HEK293 (cell line): ENCODE data around the gene BCDIN3D.

Experiments used
- EGR2 ChIP-seq: fragments of 450-650 bp; formaldehyde crosslinking; IDR thresholded peaks from 2 replicates; pipeline ENCODE4 v1.5.1; 2016; ENCODE audit warnings: low read depth, missing biosample characterization, missing genetic modification characterization
- HIC1 ChIP-seq: fragments of 450-650 bp; formaldehyde crosslinking; IDR thresholded peaks from 2 replicates; pipeline ENCODE4 v1.5.1; 2016; ENCODE audit warnings: missing biosample characterization, missing genetic modification characterization
- KLF17 ChIP-seq: fragments of 450-650 bp; formaldehyde crosslinking; IDR thresholded peaks from 2 replicates; pipeline ENCODE4 v1.5.1; 2016; ENCODE audit warnings: missing biosample characterization, missing genetic modification characterization
- OSR2 ChIP-seq: fragments of 450-650 bp; formaldehyde crosslinking; IDR thresholded peaks from 2 replicates; pipeline ENCODE4 v1.5.1; 2016; ENCODE audit warnings: missing biosample characterization, missing genetic modification characterization
- OVOL3 ChIP-seq: fragments of 450-650 bp; formaldehyde crosslinking; IDR thresholded peaks from 2 replicates; pipeline ENCODE4 v1.5.1; 2016; ENCODE audit warnings: missing biosample characterization, missing genetic modification characterization
- ZBTB26 ChIP-seq: fragments of 450-650 bp; formaldehyde crosslinking; optimal IDR thresholded peaks from 2 replicates; pipeline ENCODE3; 2016; ENCODE audit warnings: missing biosample characterization, mild to moderate bottlenecking, missing genetic modification characterization
- ZBTB6 ChIP-seq: fragments of 450-650 bp; formaldehyde crosslinking; IDR thresholded peaks from 2 replicates; pipeline ENCODE4 v1.5.1; 2017; ENCODE audit warnings: missing biosample characterization, missing genetic modification characterization
- ZBTB7A ChIP-seq: fragments of 450-650 bp; formaldehyde crosslinking; IDR thresholded peaks from 2 replicates; pipeline ENCODE4 v1.5.1; 2016; ENCODE audit warnings: low read depth, missing biosample characterization, missing genetic modification characterization
- ZFP41 ChIP-seq: fragments of 450-650 bp; formaldehyde crosslinking; IDR thresholded peaks from 2 replicates; pipeline ENCODE4 v1.5.1; 2016; ENCODE audit warnings: missing biosample characterization, missing genetic modification characterization, borderline replicate concordance
- ZNF10 ChIP-seq: fragments of 450-650 bp; formaldehyde crosslinking; IDR thresholded peaks from 2 replicates; pipeline ENCODE4 v1.5.1; 2017; ENCODE audit warnings: missing biosample characterization, missing genetic modification characterization
- ZNF114 ChIP-seq: fragments of 450-650 bp; formaldehyde crosslinking; IDR thresholded peaks from 2 replicates; pipeline ENCODE4 v1.5.0; 2017; ENCODE audit warnings: missing biosample characterization, missing genetic modification characterization
- ZNF221 ChIP-seq: fragments of 450-650 bp; formaldehyde crosslinking; IDR thresholded peaks from 2 replicates; pipeline ENCODE4 v1.5.1; 2017; ENCODE audit warnings: missing biosample characterization, missing genetic modification characterization, borderline replicate concordance
- ZNF223 ChIP-seq: fragments of 450-650 bp; formaldehyde crosslinking; IDR thresholded peaks from 2 replicates; pipeline ENCODE4 v1.5.1; 2016; ENCODE audit warnings: missing biosample characterization, missing genetic modification characterization
- ZNF302 ChIP-seq: fragments of 450-650 bp; formaldehyde crosslinking; IDR thresholded peaks from 2 replicates; pipeline ENCODE4 v1.5.1; 2016; ENCODE audit warnings: missing biosample characterization, missing genetic modification characterization, low read depth
- ZNF510 ChIP-seq: fragments of 450-650 bp; formaldehyde crosslinking; IDR thresholded peaks from 2 replicates; pipeline ENCODE4 v1.5.1; 2018; ENCODE audit warnings: mild to moderate bottlenecking, missing genetic modification characterization, missing biosample characterization; ENCODE audit not compliant: insufficient replicate concordance
- ZNF530 ChIP-seq: fragments of 450-650 bp; formaldehyde crosslinking; IDR thresholded peaks from 2 replicates; pipeline ENCODE4 v1.5.1; 2016; ENCODE audit warnings: low read depth, missing biosample characterization, missing genetic modification characterization
- ZNF544 ChIP-seq: fragments of 450-650 bp; formaldehyde crosslinking; IDR thresholded peaks from 2 replicates; pipeline ENCODE4 v1.5.0; 2017; ENCODE audit warnings: missing biosample characterization, missing genetic modification characterization
- ZNF585B ChIP-seq: fragments of 450-650 bp; formaldehyde crosslinking; IDR thresholded peaks from 2 replicates; pipeline ENCODE4 v1.5.1; 2016; ENCODE audit warnings: missing biosample characterization, missing genetic modification characterization
- ZNF610 ChIP-seq: fragments of 450-650 bp; formaldehyde crosslinking; IDR thresholded peaks from 2 replicates; pipeline ENCODE4 v1.5.1; 2016; ENCODE audit warnings: missing biosample characterization, missing genetic modification characterization, borderline replicate concordance
- ZNF623 ChIP-seq: fragments of 450-650 bp; formaldehyde crosslinking; IDR thresholded peaks from 2 replicates; pipeline ENCODE4 v1.5.1; 2016; ENCODE audit warnings: missing biosample characterization, missing genetic modification characterization
- ZNF654 ChIP-seq: fragments of 450-650 bp; formaldehyde crosslinking; IDR thresholded peaks from 2 replicates; pipeline ENCODE4 v1.5.1; 2016; ENCODE audit warnings: low read depth, missing biosample characterization, missing genetic modification characterization
- ZNF677 ChIP-seq: fragments of 450-650 bp; IDR thresholded peaks from 2 replicates; pipeline ENCODE4 v1.5.0; 2018; ENCODE audit warnings: missing biosample characterization, mild to moderate bottlenecking, missing genetic modification characterization, moderate library complexity
- ZNF747 ChIP-seq: fragments of 450-650 bp; formaldehyde crosslinking; IDR thresholded peaks from 2 replicates; pipeline ENCODE4 v1.5.1; 2016; ENCODE audit warnings: missing biosample characterization, missing genetic modification characterization
- ZNF76 ChIP-seq: fragments of 450-650 bp; formaldehyde crosslinking; IDR thresholded peaks from 2 replicates; pipeline ENCODE4; 2016; ENCODE audit warnings: low read depth, missing biosample characterization, missing genetic modification characterization, borderline replicate concordance
- ZNF768 ChIP-seq: fragments of 450-650 bp; formaldehyde crosslinking; IDR thresholded peaks from 2 replicates; pipeline ENCODE4 v1.5.1; 2018; ENCODE audit warnings: missing biosample characterization, mild to moderate bottlenecking, missing genetic modification characterization
- ZNF777 ChIP-seq: fragments of 450-650 bp; formaldehyde crosslinking; IDR thresholded peaks from 2 replicates; pipeline ENCODE4 v1.5.1; 2017; ENCODE audit warnings: missing biosample characterization, missing genetic modification characterization, borderline replicate concordance
- TF ChIP-seq, protein P1 (sequence below): fragments of 450-650 bp; formaldehyde crosslinking; IDR thresholded peaks from 2 replicates; pipeline ENCODE4 v1.5.1; 2016; ENCODE audit warnings: missing biosample characterization, missing genetic modification characterization
- TF ChIP-seq, protein P2 (sequence below): fragments of 450-650 bp; formaldehyde crosslinking; IDR thresholded peaks from 2 replicates; pipeline ENCODE4 v1.5.1; 2016; ENCODE audit warnings: missing biosample characterization, missing genetic modification characterization

The BCDIN3D gene

GRCh38 chr12:49828133-49829091, 14.5 kb downstream of the BCDIN3D start, which contains the start of gene NCKAP5L (continued):
- TF ChIP-seq ZNF654 (tag by site-specific recombination) (no peak), ZNF585B (tag by site-specific recombination) (no peak), OVOL3 (tag by site-specific recombination) (no peak), KLF17 (tag by site-specific recombination) (no peak), ZNF747 (tag by site-specific recombination) (no peak), ZNF768 (no peak), OSR2 (tag by site-specific recombination) (no peak), EGR2 (tag by site-specific recombination) (peak; percentile 94), ZNF777 (no peak), ZNF530 (tag by site-specific recombination) (no peak), ZNF677 (tag by site-specific recombination) (no peak), ZBTB7A (tag by site-specific recombination) (peak; percentile 66; the same call in 1 of the 2 replicates), ZBTB26 (tag by site-specific recombination) (peak; percentile 96), ZNF223 (no peak), ZNF76 (tag by site-specific recombination) (no peak), ZNF623 (tag by site-specific recombination) (no peak), ZNF10 (tag by site-specific recombination) (peak; percentile 9; the same call in 1 of the 2 replicates), ZFP41 (no peak), ZNF544 (tag by site-specific recombination) (no peak), ZNF221 (tag by site-specific recombination) (no peak), HIC1 (tag by site-specific recombination) (no peak), ZNF302 (tag by site-specific recombination) (no peak), ZBTB6 (tag by site-specific recombination) (no peak), ZNF610 (tag by site-specific recombination) (peak; percentile 61; the same call in 1 of the 2 replicates), ZNF510 (tag by site-specific recombination) (no peak), ZNF114 (no peak)
- TF ChIP-seq, protein P1, sequence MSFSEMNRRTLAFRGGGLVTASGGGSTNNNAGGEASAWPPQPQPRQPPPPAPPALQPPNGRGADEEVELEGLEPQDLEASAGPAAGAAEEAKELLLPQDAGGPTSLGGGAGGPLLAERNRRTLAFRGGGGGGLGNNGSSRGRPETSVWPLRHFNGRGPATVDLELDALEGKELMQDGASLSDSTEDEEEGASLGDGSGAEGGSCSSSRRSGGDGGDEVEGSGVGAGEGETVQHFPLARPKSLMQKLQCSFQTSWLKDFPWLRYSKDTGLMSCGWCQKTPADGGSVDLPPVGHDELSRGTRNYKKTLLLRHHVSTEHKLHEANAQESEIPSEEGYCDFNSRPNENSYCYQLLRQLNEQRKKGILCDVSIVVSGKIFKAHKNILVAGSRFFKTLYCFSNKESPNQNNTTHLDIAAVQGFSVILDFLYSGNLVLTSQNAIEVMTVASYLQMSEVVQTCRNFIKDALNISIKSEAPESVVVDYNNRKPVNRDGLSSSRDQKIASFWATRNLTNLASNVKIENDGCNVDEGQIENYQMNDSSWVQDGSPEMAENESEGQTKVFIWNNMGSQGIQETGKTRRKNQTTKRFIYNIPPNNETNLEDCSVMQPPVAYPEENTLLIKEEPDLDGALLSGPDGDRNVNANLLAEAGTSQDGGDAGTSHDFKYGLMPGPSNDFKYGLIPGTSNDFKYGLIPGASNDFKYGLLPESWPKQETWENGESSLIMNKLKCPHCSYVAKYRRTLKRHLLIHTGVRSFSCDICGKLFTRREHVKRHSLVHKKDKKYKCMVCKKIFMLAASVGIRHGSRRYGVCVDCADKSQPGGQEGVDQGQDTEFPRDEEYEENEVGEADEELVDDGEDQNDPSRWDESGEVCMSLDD (tag by site-specific recombination), result peak; percentile 90
- TF ChIP-seq, protein P2, sequence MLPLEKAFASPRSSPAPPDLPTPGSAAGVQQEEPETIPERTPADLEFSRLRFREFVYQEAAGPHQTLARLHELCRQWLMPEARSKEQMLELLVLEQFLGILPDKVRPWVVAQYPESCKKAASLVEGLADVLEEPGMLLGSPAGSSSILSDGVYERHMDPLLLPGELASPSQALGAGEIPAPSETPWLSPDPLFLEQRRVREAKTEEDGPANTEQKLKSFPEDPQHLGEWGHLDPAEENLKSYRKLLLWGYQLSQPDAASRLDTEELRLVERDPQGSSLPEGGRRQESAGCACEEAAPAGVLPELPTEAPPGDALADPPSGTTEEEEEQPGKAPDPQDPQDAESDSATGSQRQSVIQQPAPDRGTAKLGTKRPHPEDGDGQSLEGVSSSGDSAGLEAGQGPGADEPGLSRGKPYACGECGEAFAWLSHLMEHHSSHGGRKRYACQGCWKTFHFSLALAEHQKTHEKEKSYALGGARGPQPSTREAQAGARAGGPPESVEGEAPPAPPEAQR (tag by site-specific recombination), result no peak
